H1 (cell line): ENCODE data around the gene CYB5R3. TPM values are rescaled to one million over a fixed set of nuclear protein-coding genes. Genes with fewer than 3 reads are reported as not detected.

Source experiments
- CREB1 ChIP-seq: IDR thresholded peaks from 2 replicates; pipeline ENCODE4 v1.6.1; 2012; ENCODE audit warnings: inconsistent platforms
- JUND ChIP-seq: IDR thresholded peaks from 2 replicates; pipeline ENCODE4 v1.6.1; 2011; ENCODE audit warnings: mild to moderate bottlenecking, improper control_type of control experiment, low read length
- KDM1A ChIP-seq: fragments of 200-600, 300-600 bp; sonication (generic); IDR thresholded peaks from 2 replicates; pipeline ENCODE4 v1.7.1; 2016; ENCODE audit warnings: mild to moderate bottlenecking, low read length, borderline replicate concordance
- KDM4A ChIP-seq: IDR thresholded peaks from one replicate; pipeline ENCODE4 v1.7.1; 2012; ENCODE audit warnings: low read depth, mild to moderate bottlenecking, moderate library complexity, low read length, inconsistent platforms; ENCODE audit not compliant: severe bottlenecking
- polyA plus RNA-seq, 7 experiments: library from polyadenylated mRNA; depleted of rRNA in 3 of 7; stranded (reverse) in 5 of 7; unstranded in 2 of 7; fragments of >200 nt in 5 of 7; fragments of 200-250 nt in 2 of 7; gene quantifications; 1 replicate in 5 of 7; 2 replicates in 1 of 7; 4 replicates in 1 of 7; pipeline versions ENCODE4 v1.2.1 to v1.2.3, GENCODE V29; 2011 to 2013; ENCODE audit warnings: missing spikeins in 2 of 7, mixed read lengths in 2 of 7
- total RNA-seq: library from RNA; stranded (reverse); fragmentation: NEBNext Ultra II Directional; extraction: Animal tissue kit (Norgen Biotek cat#: 25700); gene quantifications from 2 replicates; pipeline ENCODE4 v1.2.1, GENCODE V29; 2021
- TF ChIP-seq, protein P1 (sequence below): fragments of 300-600 bp; sonication (generic); IDR thresholded peaks from 2 replicates; pipeline ENCODE4 v1.7.1; 2012; ENCODE audit warnings: low read length, moderate library complexity, mild to moderate bottlenecking, inconsistent platforms; ENCODE audit not compliant: insufficient replicate concordance
- TF ChIP-seq, protein P2 (sequence below): IDR thresholded peaks from 2 replicates; pipeline ENCODE4 v1.6.1; 2012; ENCODE audit warnings: inconsistent platforms

The CYB5R3 gene
- total and polyA plus RNA-seq, 2 of the 8 experiments (the other 6 are each of a cell fraction or from before 2014, with no cell fraction given) = 75.3 to 113 TPM

DNA sequence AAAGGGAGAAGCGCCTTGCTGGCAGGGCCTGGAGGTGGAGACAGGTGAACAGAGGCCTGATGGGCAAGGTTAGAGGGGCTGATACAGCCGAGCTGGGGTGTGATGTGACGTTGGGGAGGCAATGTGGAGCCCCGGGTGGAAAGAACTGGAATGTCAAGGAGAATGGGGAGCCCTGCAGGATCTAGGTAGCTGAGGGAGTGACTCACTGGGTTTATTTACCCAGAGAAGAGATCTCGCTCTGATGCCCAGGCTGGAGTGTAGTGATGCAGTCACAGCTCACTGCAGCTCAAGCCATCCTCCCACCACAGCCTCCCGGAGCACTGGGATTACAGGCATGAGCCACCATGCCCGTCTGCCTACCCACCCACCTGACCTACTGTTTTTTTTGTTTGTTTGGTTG, 1.9 kb upstream of the CYB5R3 start (continued):
- TF ChIP-seq, protein P1, sequence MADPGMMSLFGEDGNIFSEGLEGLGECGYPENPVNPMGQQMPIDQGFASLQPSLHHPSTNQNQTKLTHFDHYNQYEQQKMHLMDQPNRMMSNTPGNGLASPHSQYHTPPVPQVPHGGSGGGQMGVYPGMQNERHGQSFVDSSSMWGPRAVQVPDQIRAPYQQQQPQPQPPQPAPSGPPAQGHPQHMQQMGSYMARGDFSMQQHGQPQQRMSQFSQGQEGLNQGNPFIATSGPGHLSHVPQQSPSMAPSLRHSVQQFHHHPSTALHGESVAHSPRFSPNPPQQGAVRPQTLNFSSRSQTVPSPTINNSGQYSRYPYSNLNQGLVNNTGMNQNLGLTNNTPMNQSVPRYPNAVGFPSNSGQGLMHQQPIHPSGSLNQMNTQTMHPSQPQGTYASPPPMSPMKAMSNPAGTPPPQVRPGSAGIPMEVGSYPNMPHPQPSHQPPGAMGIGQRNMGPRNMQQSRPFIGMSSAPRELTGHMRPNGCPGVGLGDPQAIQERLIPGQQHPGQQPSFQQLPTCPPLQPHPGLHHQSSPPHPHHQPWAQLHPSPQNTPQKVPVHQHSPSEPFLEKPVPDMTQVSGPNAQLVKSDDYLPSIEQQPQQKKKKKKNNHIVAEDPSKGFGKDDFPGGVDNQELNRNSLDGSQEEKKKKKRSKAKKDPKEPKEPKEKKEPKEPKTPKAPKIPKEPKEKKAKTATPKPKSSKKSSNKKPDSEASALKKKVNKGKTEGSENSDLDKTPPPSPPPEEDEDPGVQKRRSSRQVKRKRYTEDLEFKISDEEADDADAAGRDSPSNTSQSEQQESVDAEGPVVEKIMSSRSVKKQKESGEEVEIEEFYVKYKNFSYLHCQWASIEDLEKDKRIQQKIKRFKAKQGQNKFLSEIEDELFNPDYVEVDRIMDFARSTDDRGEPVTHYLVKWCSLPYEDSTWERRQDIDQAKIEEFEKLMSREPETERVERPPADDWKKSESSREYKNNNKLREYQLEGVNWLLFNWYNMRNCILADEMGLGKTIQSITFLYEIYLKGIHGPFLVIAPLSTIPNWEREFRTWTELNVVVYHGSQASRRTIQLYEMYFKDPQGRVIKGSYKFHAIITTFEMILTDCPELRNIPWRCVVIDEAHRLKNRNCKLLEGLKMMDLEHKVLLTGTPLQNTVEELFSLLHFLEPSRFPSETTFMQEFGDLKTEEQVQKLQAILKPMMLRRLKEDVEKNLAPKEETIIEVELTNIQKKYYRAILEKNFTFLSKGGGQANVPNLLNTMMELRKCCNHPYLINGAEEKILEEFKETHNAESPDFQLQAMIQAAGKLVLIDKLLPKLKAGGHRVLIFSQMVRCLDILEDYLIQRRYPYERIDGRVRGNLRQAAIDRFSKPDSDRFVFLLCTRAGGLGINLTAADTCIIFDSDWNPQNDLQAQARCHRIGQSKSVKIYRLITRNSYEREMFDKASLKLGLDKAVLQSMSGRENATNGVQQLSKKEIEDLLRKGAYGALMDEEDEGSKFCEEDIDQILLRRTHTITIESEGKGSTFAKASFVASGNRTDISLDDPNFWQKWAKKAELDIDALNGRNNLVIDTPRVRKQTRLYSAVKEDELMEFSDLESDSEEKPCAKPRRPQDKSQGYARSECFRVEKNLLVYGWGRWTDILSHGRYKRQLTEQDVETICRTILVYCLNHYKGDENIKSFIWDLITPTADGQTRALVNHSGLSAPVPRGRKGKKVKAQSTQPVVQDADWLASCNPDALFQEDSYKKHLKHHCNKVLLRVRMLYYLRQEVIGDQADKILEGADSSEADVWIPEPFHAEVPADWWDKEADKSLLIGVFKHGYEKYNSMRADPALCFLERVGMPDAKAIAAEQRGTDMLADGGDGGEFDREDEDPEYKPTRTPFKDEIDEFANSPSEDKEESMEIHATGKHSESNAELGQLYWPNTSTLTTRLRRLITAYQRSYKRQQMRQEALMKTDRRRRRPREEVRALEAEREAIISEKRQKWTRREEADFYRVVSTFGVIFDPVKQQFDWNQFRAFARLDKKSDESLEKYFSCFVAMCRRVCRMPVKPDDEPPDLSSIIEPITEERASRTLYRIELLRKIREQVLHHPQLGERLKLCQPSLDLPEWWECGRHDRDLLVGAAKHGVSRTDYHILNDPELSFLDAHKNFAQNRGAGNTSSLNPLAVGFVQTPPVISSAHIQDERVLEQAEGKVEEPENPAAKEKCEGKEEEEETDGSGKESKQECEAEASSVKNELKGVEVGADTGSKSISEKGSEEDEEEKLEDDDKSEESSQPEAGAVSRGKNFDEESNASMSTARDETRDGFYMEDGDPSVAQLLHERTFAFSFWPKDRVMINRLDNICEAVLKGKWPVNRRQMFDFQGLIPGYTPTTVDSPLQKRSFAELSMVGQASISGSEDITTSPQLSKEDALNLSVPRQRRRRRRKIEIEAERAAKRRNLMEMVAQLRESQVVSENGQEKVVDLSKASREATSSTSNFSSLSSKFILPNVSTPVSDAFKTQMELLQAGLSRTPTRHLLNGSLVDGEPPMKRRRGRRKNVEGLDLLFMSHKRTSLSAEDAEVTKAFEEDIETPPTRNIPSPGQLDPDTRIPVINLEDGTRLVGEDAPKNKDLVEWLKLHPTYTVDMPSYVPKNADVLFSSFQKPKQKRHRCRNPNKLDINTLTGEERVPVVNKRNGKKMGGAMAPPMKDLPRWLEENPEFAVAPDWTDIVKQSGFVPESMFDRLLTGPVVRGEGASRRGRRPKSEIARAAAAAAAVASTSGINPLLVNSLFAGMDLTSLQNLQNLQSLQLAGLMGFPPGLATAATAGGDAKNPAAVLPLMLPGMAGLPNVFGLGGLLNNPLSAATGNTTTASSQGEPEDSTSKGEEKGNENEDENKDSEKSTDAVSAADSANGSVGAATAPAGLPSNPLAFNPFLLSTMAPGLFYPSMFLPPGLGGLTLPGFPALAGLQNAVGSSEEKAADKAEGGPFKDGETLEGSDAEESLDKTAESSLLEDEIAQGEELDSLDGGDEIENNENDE = no peak
- TF ChIP-seq, protein P2, sequence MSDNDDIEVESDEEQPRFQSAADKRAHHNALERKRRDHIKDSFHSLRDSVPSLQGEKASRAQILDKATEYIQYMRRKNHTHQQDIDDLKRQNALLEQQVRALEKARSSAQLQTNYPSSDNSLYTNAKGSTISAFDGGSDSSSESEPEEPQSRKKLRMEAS = no peak
- TF ChIP-seq CREB1 (no peak), KDM1A (no peak), JUND (no peak), KDM4A (no peak)
